ENCODE results near the gene KRTAP4-16.
"Not testable (repeated sequence)": the region's sequence is repeated elsewhere in the genome, so short reads cannot be mapped to it uniquely, and the experiment has no call there.

The KRTAP4-16 gene

GRCh38 chr17:41101586-41102259, at the start of gene KRTAP4-16:
TSS of gene KRTAP4-16 (minus strand) at chr17:41102209. CDS start at chr17:41102209, 0 bp downstream.
- no peak within 1 kb of the TSS for H3K9ac ChIP-seq (ENCODE audit: low read length)
- H3K36me3 ChIP-seq (ENCODE audit: insufficient read depth, low read length) = no peaks in the 10 kb centered on the region
- H4K20me1 ChIP-seq (ENCODE audit: insufficient read depth, low read length) = no peaks in the 10 kb centered on the region
- no peaks in the 10 kb centered on the region for H3K9me3 ChIP-seq (ENCODE audit: low read length)
- H3K27ac ChIP-seq (ENCODE audit: low read depth, low read length, poor library complexity, severe bottlenecking) = no peak within 1 kb of the TSS
- no peaks in the 10 kb centered on the region for H3F3A ChIP-seq (ENCODE audit: insufficient read depth, low read length)
- no peak within 1 kb of the TSS for H2AFZ ChIP-seq (ENCODE audit: low read length)
- H3K9me2 ChIP-seq (ENCODE audit: low read depth, low read length) = no peaks in the 10 kb centered on the region
- H3K4me3 ChIP-seq (ENCODE audit: low read depth, low read length, poor library complexity, severe bottlenecking) = no peak within 1 kb of the TSS
- H3K4me2 ChIP-seq (ENCODE audit: low read length) = no peak within 1 kb of the TSS
- H3K4me1 ChIP-seq (ENCODE audit: insufficient read depth, low read length, severe bottlenecking) = no peaks in the 10 kb centered on the region
- no peak for TF ChIP-seq EZH2 (IDR thresholded peaks at IDR 0.05; ENCODE audit: borderline replicate concordance, low read length)
- TF ChIP-seq CTCF (IDR thresholded peaks at IDR 0.05; ENCODE audit: low read length) = no peak
- no peaks in the 10 kb centered on the region for H3K27me3 ChIP-seq (ENCODE audit: insufficient read depth, low read length)
- no peaks in the 10 kb centered on the region for H3K79me2 ChIP-seq (ENCODE audit: insufficient read depth, low read length)

GRCh38 chr17:41151525-41151924, 49.5 kb upstream of the KRTAP4-16 start:
- no peaks in the 10 kb centered on the region for H3K79me2 ChIP-seq (ENCODE audit: insufficient read depth, low read length)
- H3F3A ChIP-seq (ENCODE audit: insufficient read depth, low read length) = no peaks in the 10 kb centered on the region
- no peak overlapping the region for H2AFZ ChIP-seq (ENCODE audit: low read length)
- H3K36me3 ChIP-seq (ENCODE audit: insufficient read depth, low read length) = no peaks in the 10 kb centered on the region
- H3K9me3 ChIP-seq (ENCODE audit: low read length) = no peaks in the 10 kb centered on the region
- no peak for TF ChIP-seq CTCF (IDR thresholded peaks at IDR 0.05; ENCODE audit: low read length)
- TF ChIP-seq EZH2 (IDR thresholded peaks at IDR 0.05; ENCODE audit: borderline replicate concordance, low read length) = no peak
- no peaks in the 10 kb centered on the region for H3K9me2 ChIP-seq (ENCODE audit: low read depth, low read length)
- no peaks in the 10 kb centered on the region for H3K4me1 ChIP-seq (ENCODE audit: insufficient read depth, low read length, severe bottlenecking)
- no peak overlapping the region for H3K4me2 ChIP-seq (ENCODE audit: low read length)
- no peak overlapping the region for H3K4me3 ChIP-seq (ENCODE audit: low read depth, low read length, poor library complexity, severe bottlenecking)
- H4K20me1 ChIP-seq (ENCODE audit: insufficient read depth, low read length) = no peaks in the 10 kb centered on the region
- no peak overlapping the region for H3K9ac ChIP-seq (ENCODE audit: low read length)
- H3K27me3 ChIP-seq (ENCODE audit: insufficient read depth, low read length) = no peaks in the 10 kb centered on the region
- no peak overlapping the region for H3K27ac ChIP-seq (ENCODE audit: low read depth, low read length, poor library complexity, severe bottlenecking)

- Histone ChIP-seq H3K27ac (ENCODE audit: low read depth, low read length, poor library complexity, severe bottlenecking) (no peak overlapping the region), H3K9me3 (ENCODE audit: low read length) (no peaks in the 10 kb centered on the region), H4K20me1 (ENCODE audit: insufficient read depth, low read length) (no peaks in the 10 kb centered on the region), H3K27me3 (ENCODE audit: insufficient read depth, low read length) (no peaks in the 10 kb centered on the region), H3K4me1 (ENCODE audit: insufficient read depth, low read length, severe bottlenecking) (no peaks in the 10 kb centered on the region), H3K4me3 (ENCODE audit: low read depth, low read length, poor library complexity, severe bottlenecking) (no peak overlapping the region), H3K4me2 (ENCODE audit: low read length) (no peak overlapping the region), H3K36me3 (ENCODE audit: insufficient read depth, low read length) (no peaks in the 10 kb centered on the region), H3K9ac (ENCODE audit: low read length) (no peak overlapping the region), H2AFZ (ENCODE audit: low read length) (no peak overlapping the region), H3K79me2 (ENCODE audit: insufficient read depth, low read length) (no peaks in the 10 kb centered on the region), H3K9me2 (ENCODE audit: low read depth, low read length) (no peaks in the 10 kb centered on the region), H3F3A (ENCODE audit: insufficient read depth, low read length) (no peaks in the 10 kb centered on the region)
- TF ChIP-seq EZH2 (IDR thresholded peaks at IDR 0.05; ENCODE audit: borderline replicate concordance, low read length) = no peak
These were observed 48.0 kb upstream of the KRTAP4-16 start for GRCh38 chr17:41150026-41150425.

GRCh38 chr17:41149652-41149985, 47.6 kb upstream of the KRTAP4-16 start, which contains the start of gene KRTAP4-5:
TSS of gene KRTAP4-5 (minus strand) at chr17:41149825. CDS start at chr17:41149767, 58 bp downstream.
- TF ChIP-seq CTCF (IDR thresholded peaks at IDR 0.05; ENCODE audit: low read length) = no peak
- no peak for TF ChIP-seq EZH2 (IDR thresholded peaks at IDR 0.05; ENCODE audit: borderline replicate concordance, low read length)
- H3K27ac ChIP-seq (ENCODE audit: low read depth, low read length, poor library complexity, severe bottlenecking) = no peak within 1 kb of the TSS
- H3K79me2 ChIP-seq (ENCODE audit: insufficient read depth, low read length) = no peaks in the 10 kb centered on the region

GRCh38 chr17:41148971-41149651, 47.1 kb upstream of the KRTAP4-16 start:
- H3K79me2 ChIP-seq (ENCODE audit: insufficient read depth, low read length); H3K27me3 ChIP-seq (ENCODE audit: insufficient read depth, low read length); H3K4me3 ChIP-seq (ENCODE audit: low read depth, low read length, poor library complexity, severe bottlenecking); H3K27ac ChIP-seq (ENCODE audit: low read depth, low read length, poor library complexity, severe bottlenecking); H3K4me2 ChIP-seq (ENCODE audit: low read length); H3F3A ChIP-seq (ENCODE audit: insufficient read depth, low read length); H2AFZ ChIP-seq (ENCODE audit: low read length); H3K36me3 ChIP-seq (ENCODE audit: insufficient read depth, low read length); H4K20me1 ChIP-seq (ENCODE audit: insufficient read depth, low read length); H3K9me3 ChIP-seq (ENCODE audit: low read length); H3K9me2 ChIP-seq (ENCODE audit: low read depth, low read length); H3K9ac ChIP-seq (ENCODE audit: low read length); H3K4me1 ChIP-seq (ENCODE audit: insufficient read depth, low read length, severe bottlenecking): not testable (repeated sequence)

More at GRCh38 chr17:41149652-41149985, 47.6 kb upstream of the KRTAP4-16 start, which contains the start of gene KRTAP4-5:
- Histone ChIP-seq H3K4me1 (ENCODE audit: insufficient read depth, low read length, severe bottlenecking) (no peaks in the 10 kb centered on the region), H2AFZ (ENCODE audit: low read length) (no peak within 1 kb of the TSS), H3K4me2 (ENCODE audit: low read length) (no peak within 1 kb of the TSS), H3F3A (ENCODE audit: insufficient read depth, low read length) (no peaks in the 10 kb centered on the region), H3K9me2 (ENCODE audit: low read depth, low read length) (no peaks in the 10 kb centered on the region), H3K27me3 (ENCODE audit: insufficient read depth, low read length) (no peaks in the 10 kb centered on the region), H3K9ac (ENCODE audit: low read length) (no peak within 1 kb of the TSS), H3K4me3 (ENCODE audit: low read depth, low read length, poor library complexity, severe bottlenecking) (no peak within 1 kb of the TSS), H4K20me1 (ENCODE audit: insufficient read depth, low read length) (no peaks in the 10 kb centered on the region), H3K9me3 (ENCODE audit: low read length) (no peaks in the 10 kb centered on the region), H3K36me3 (ENCODE audit: insufficient read depth, low read length) (no peaks in the 10 kb centered on the region)
